PFSK-1 (cell line): ENCODE measurements around the gene JAG1.

Experiments
- FOXP2 ChIP-seq: optimal IDR thresholded peaks from 2 replicates; pipeline ENCODE3; 2011; ENCODE audit warnings: borderline replicate concordance, control low read depth, inconsistent platforms; ENCODE audit not compliant: insufficient read depth; ENCODE audit errors: extremely low read length, extremely low read depth
- POLR2AphosphoS5 ChIP-seq: IDR thresholded peaks from 2 replicates; pipeline ENCODE4 v1.6.1; 2012; ENCODE audit warnings: low read depth, mild to moderate bottlenecking, control low read depth, low read length, moderate library complexity
- REST ChIP-seq, 2 experiments: IDR thresholded peaks; 2 replicates each; pipeline versions ENCODE4 v1.6.1 to v1.8.0; 2011 to 2012; ENCODE audit warnings: low read depth in 2 of 2, low read length in 2 of 2, control low read depth in 1 of 2, inconsistent platforms in 1 of 2, mild to moderate bottlenecking in 1 of 2, moderate library complexity in 1 of 2; ENCODE audit not compliant: insufficient read depth in 1 of 2
- SIN3A ChIP-seq: IDR thresholded peaks from 2 replicates; pipeline ENCODE4 v1.6.1; 2012; ENCODE audit warnings: mild to moderate bottlenecking, low read length, moderate library complexity, borderline replicate concordance; ENCODE audit not compliant: insufficient read depth
- TAF1 ChIP-seq: IDR thresholded peaks from 2 replicates; pipeline ENCODE4 v1.6.1; 2012; ENCODE audit warnings: low read length, control low read depth, borderline replicate concordance; ENCODE audit not compliant: insufficient read depth

Gene JAG1

GRCh38 chr20:10640897-10641296 is 32.9 kb downstream of the JAG1 start:
- TF ChIP-seq POLR2AphosphoS5: no peak
- no peak for TF ChIP-seq FOXP2
- TF ChIP-seq REST (IDR thresholded peaks at IDR 0.05; ENCODE audit: insufficient read depth in 1 of 2, low read depth in 2 of 2, low read length in 2 of 2): no peak
- no peak for TF ChIP-seq SIN3A
- TF ChIP-seq TAF1: no peak

GRCh38 chr20:10639737-10640556 is 33.9 kb downstream of the JAG1 start:
- TF ChIP-seq FOXP2 (no peak), SIN3A (no peak), POLR2AphosphoS5 (no peak), TAF1 (no peak), REST (IDR thresholded peaks at IDR 0.05; ENCODE audit: insufficient read depth in 1 of 2, low read depth in 2 of 2, low read length in 2 of 2) (no peak)

- TF ChIP-seq POLR2AphosphoS5 (no peak), TAF1 (no peak), SIN3A (no peak), REST (IDR thresholded peaks at IDR 0.05; ENCODE audit: insufficient read depth in 1 of 2, low read depth in 2 of 2, low read length in 2 of 2) (no peak), FOXP2 (no peak)
Observed at GRCh38 chr20:10639077-10639736, 34.6 kb downstream of the JAG1 start.

- TF ChIP-seq SIN3A (no peak), POLR2AphosphoS5 (no peak), TAF1 (no peak), REST (IDR thresholded peaks at IDR 0.05; ENCODE audit: insufficient read depth in 1 of 2, low read depth in 2 of 2, low read length in 2 of 2) (no peak), FOXP2 (no peak)
Observed at GRCh38 chr20:10637563-10637962, 36.2 kb downstream of the JAG1 start.
